ENCODE results near the gene SLIT1.
A peak's percentile ranks its signal among the peaks of the same experiment; 100 is the strongest.

The SLIT1 gene

GRCh38 chr10:97204826-97205679, 19.3 kb upstream of the SLIT1 start:
- TF ChIP-seq CTCF (IDR thresholded peaks at IDR 0.05; ENCODE audit: low read depth, low read length, missing control alignments), result no peak
- DNase-seq (ENCODE audit: low read depth), result no peak
- no peak overlapping the region for H3K4me3 ChIP-seq (ENCODE audit: low read depth, low read length)
- in situ Hi-C loops (cut with HindIII; ENCODE audit: low sequenced_read_pairs), result no loop called here

GRCh38 chr10:97203220-97203619, 17.5 kb upstream of the SLIT1 start:
- no peak for TF ChIP-seq CTCF (IDR thresholded peaks at IDR 0.05; ENCODE audit: low read depth, low read length, missing control alignments)
- no peak for DNase-seq (ENCODE audit: low read depth)
- in situ Hi-C loops (cut with HindIII; ENCODE audit: low sequenced_read_pairs), result no loop called here
- H3K4me3 ChIP-seq (ENCODE audit: low read depth, low read length), result no peak overlapping the region

- no peak for TF ChIP-seq CTCF (IDR thresholded peaks at IDR 0.05; ENCODE audit: low read depth, low read length, missing control alignments)
- H3K4me3 ChIP-seq (ENCODE audit: low read depth, low read length), result no peak overlapping the region
- no peak for DNase-seq (ENCODE audit: low read depth)
- in situ Hi-C loops (cut with HindIII; ENCODE audit: low sequenced_read_pairs), result no loop called here
Observed at GRCh38 chr10:97200616-97201015, 14.9 kb upstream of the SLIT1 start.

GRCh38 chr10:97199152-97199551, 13.4 kb upstream of the SLIT1 start:
- no peak for DNase-seq (ENCODE audit: low read depth)
- in situ Hi-C loops (cut with HindIII; ENCODE audit: low sequenced_read_pairs), result no loop called here
- TF ChIP-seq CTCF (IDR thresholded peaks at IDR 0.05; ENCODE audit: low read depth, low read length, missing control alignments), result no peak
- no peak overlapping the region for H3K4me3 ChIP-seq (ENCODE audit: low read depth, low read length)

- DNase-seq (ENCODE audit: low read depth), result no peak
- H3K4me3 ChIP-seq (ENCODE audit: low read depth, low read length), result no peak overlapping the region
- no peak for TF ChIP-seq CTCF (IDR thresholded peaks at IDR 0.05; ENCODE audit: low read depth, low read length, missing control alignments)
- in situ Hi-C loops (cut with HindIII; ENCODE audit: low sequenced_read_pairs), result no loop called here
Observed at GRCh38 chr10:97197030-97197500, 11.3 kb upstream of the SLIT1 start.

GRCh38 chr10:97196223-97197029, 10.7 kb upstream of the SLIT1 start:
- DNase-seq (ENCODE audit: low read depth), result peak; percentile 6
- peak; percentile 78 for TF ChIP-seq CTCF (IDR thresholded peaks at IDR 0.05; ENCODE audit: low read depth, low read length, missing control alignments)
- in situ Hi-C loops (cut with HindIII; ENCODE audit: low sequenced_read_pairs), result no loop called here
- H3K4me3 ChIP-seq (ENCODE audit: low read depth, low read length), result peak overlapping the region; percentile 44
